Fibroblast of villous mesenchyme (primary cell): ENCODE measurements around the gene DOCK11. TPM values are rescaled to one million over a fixed set of nuclear protein-coding genes. Genes with fewer than 3 reads are reported as not detected.
"Not testable (repeated sequence)": the region's sequence is repeated elsewhere in the genome, so short reads cannot be mapped to it uniquely, and the experiment has no call there.

Experiments used
- DNase-seq: peaks from one replicate; pipeline ENCODE4 v3.0.0-alpha.2; 2010; ENCODE audit warnings: low read depth
- H3K4me3 ChIP-seq: 2 replicates; pipeline ENCODE4 v1.5.1; 2011; ENCODE audit warnings: low read depth, mild to moderate bottlenecking, low read length
- CTCF ChIP-seq: IDR thresholded peaks from 2 replicates; pipeline ENCODE4 v1.5.1; 2012; ENCODE audit warnings: low read depth, mild to moderate bottlenecking, low read length; ENCODE audit not compliant: insufficient read depth
- total RNA-seq: library from RNA; depleted of rRNA; stranded (reverse); fragments of >200 nt; gene quantifications from 2 replicates; pipeline ENCODE4 v1.2.3, GENCODE V29; 2012

DOCK11 gene
- 50.1 and 54.4 TPM in 2 replicates for total RNA-seq

GRCh38 chrX:118495061-118495921, at the start of gene DOCK11:
Gene DOCK11, plus strand, starts transcription at chrX:118495815. Its CDS starts 157 bp downstream, at chrX:118495972.
- DNase-seq, result peak; percentile 92
- peak within 1 kb of the TSS; percentile 78 for H3K4me3 ChIP-seq
- no peak for TF ChIP-seq CTCF

- no peak for TF ChIP-seq CTCF
- DNase-seq, result no peak
- H3K4me3 ChIP-seq, result no peak overlapping the region
Measured at GRCh38 chrX:118448273-118448783, 47.3 kb upstream of the DOCK11 start.

GRCh38 chrX:118455013-118455412, 40.6 kb upstream of the DOCK11 start:
- H3K4me3 ChIP-seq, result no peak overlapping the region
- no peak for DNase-seq
- TF ChIP-seq CTCF, result no peak

GRCh38 chrX:118459494-118459893, 36.1 kb upstream of the DOCK11 start:
- peak; percentile 48 for DNase-seq
- H3K4me3 ChIP-seq, result no peak overlapping the region
- peak; percentile 62 for TF ChIP-seq CTCF

- TF ChIP-seq CTCF, result no peak
Measured at GRCh38 chrX:118464501-118464900, 31.1 kb upstream of the DOCK11 start.

GRCh38 chrX:118468122-118468521, 27.5 kb upstream of the DOCK11 start:
- DNase-seq, result no peak
- H3K4me3 ChIP-seq, result no peak overlapping the region
- no peak for TF ChIP-seq CTCF

More at GRCh38 chrX:118464501-118464900, 31.1 kb upstream of the DOCK11 start:
- H3K4me3 ChIP-seq, result no peak overlapping the region
- DNase-seq, result no peak

- not testable (repeated sequence) for DNase-seq, H3K4me3 ChIP-seq
Measured at GRCh38 chrX:118470721-118471347, 24.8 kb upstream of the DOCK11 start.
